Activated B cell treated with CpG ODN at 0.5 μM for 24 hours (primary cell): ENCODE data around the gene LCP2. TPM values are rescaled to one million over a fixed set of nuclear protein-coding genes. Genes with fewer than 3 reads are reported as not detected.

Experiments used
- ATAC-seq: fragments of 200-7000 bp; cut with Tn5 transposase; one replicate; pipeline ENCODE4 v1.10.0; 2021; ENCODE audit warnings: low read depth, mild to moderate bottlenecking, moderate library complexity
- CTCF ChIA-PET: fragments of 350-600 bp; sonication (Branson Sonifier 250); formaldehyde crosslinking; loops from one replicate; lab custom pipeline; 2021; ENCODE audit warnings: antibody characterized with exemption; lab: Charles Lee
- POLR2A ChIA-PET: fragments of 350-600 bp; sonication (Branson Sonifier 250); formaldehyde crosslinking; loops from one replicate; lab custom pipeline; 2021; ENCODE audit warnings: antibody characterized with exemption; lab: Charles Lee
- DNase-seq: peaks from one replicate; pipeline ENCODE4 v3.0.0; 2022
- H3K27ac Mint-ChIP-seq: one replicate; pipeline ENCODE4 v1.8.0; 2020; ENCODE audit warnings: mixed read lengths
- H3K27me3 Mint-ChIP-seq: one replicate; pipeline ENCODE4 v1.8.0; 2021; ENCODE audit warnings: mixed read lengths
- H3K36me3 Mint-ChIP-seq: one replicate; pipeline ENCODE4 v1.8.0; 2021; ENCODE audit warnings: low read depth, mixed read lengths
- H3K4me1 Mint-ChIP-seq: one replicate; pipeline ENCODE4 v1.8.0; 2021; ENCODE audit warnings: mixed read lengths
- H3K4me3 Mint-ChIP-seq: one replicate; pipeline ENCODE4 v1.8.0; 2020; ENCODE audit warnings: mild to moderate bottlenecking, mixed read lengths
- H3K9me3 Mint-ChIP-seq: one replicate; pipeline ENCODE4 v1.8.0; 2020; ENCODE audit warnings: mixed read lengths
- intact Hi-C: fragments of 100-400 bp; cut with micrococcal nuclease; formaldehyde crosslinking; loops from one replicate; pipeline ENCODE4 v1.15.1; 2024
- total RNA-seq: library from RNA; stranded (reverse); gene quantifications from 2 replicates; pipeline ENCODE4 v1.2.3, GENCODE V29; 2022
- TF ChIP-seq, protein P1 (sequence below): fragments of 200-600 bp; IDR thresholded peaks from one replicate; pipeline ENCODE4 v1.8.0; 2022; ENCODE audit warnings: antibody characterized with exemption, mild to moderate bottlenecking

The LCP2 gene
- total RNA-seq, 1 donor from 2014 or later = 8.5 TPM

DNA sequence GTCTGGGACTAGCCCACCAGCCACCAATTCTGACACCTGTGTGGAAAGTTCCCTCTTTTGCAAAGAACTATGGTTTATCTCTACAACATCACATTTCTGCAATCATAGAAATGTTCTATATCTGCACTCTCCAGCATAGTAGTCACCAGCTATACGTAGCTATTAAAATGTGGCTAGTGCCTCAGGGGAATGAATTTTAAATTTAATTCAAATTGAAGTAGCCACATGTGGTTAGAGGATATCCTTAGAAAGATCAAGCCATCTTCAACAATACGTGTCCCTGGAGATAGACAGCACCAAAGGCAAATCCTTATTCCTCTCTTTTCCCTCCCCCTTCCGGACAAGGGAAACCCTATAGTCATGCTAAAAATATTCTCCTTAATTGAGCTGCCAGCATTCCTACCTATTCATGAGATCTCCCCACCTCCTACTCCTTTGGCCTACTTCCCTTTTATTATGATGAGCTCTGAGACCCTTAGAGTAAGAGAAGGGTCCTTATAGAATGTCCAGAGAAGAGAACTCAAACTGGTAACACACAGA is 11.1 kb downstream of the LCP2 start:
- Mint-ChIP-seq H3K36me3 (peaks cover 29% of the 10 kb centered on the region), H3K4me1 (no peaks in the 10 kb centered on the region), H3K27ac (no peak overlapping the region), H3K4me3 (no peak overlapping the region), H3K27me3 (peaks cover 5% of the 10 kb centered on the region), H3K9me3 (peaks cover 18% of the 10 kb centered on the region)
- DNase-seq = no peak
- TF ChIP-seq, protein P1, sequence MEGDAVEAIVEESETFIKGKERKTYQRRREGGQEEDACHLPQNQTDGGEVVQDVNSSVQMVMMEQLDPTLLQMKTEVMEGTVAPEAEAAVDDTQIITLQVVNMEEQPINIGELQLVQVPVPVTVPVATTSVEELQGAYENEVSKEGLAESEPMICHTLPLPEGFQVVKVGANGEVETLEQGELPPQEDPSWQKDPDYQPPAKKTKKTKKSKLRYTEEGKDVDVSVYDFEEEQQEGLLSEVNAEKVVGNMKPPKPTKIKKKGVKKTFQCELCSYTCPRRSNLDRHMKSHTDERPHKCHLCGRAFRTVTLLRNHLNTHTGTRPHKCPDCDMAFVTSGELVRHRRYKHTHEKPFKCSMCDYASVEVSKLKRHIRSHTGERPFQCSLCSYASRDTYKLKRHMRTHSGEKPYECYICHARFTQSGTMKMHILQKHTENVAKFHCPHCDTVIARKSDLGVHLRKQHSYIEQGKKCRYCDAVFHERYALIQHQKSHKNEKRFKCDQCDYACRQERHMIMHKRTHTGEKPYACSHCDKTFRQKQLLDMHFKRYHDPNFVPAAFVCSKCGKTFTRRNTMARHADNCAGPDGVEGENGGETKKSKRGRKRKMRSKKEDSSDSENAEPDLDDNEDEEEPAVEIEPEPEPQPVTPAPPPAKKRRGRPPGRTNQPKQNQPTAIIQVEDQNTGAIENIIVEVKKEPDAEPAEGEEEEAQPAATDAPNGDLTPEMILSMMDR = no peak
- no peak for ATAC-seq
- ChIA-PET CTCF (interaction anchor here (1.0 kb wide), 1 partner anchor 52 kb away, joined by 3 read pairs; no protein-coding TSS in a partner anchor), POLR2A (interaction anchor here (1.0 to 1.5 kb wide), 3 partner anchors 11 to 22 kb away, joined by 3 to 4 read pairs (median 3); partner anchors contain the start of gene LCP2)
- intact Hi-C loops = no loop called here

DNA sequence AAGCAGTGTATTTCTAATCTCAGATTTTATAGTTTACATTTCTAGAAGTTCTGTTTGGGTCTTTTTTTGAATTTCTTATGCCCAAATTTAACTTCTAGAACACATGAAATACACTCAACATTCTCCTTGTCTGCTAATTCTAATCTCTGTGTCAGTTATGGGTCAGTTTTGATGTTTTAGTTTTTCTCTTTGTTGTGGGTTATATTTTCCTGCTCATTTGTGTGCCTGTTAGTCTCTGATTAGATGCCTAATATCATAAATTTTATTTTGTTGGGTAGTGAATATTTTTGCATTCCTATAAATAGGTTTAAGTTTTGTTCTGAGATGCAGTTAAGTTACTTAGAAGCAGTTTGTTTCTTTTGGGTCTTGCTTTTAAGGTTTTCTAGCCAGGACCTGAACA is 12.4 kb downstream of the LCP2 start:
- H3K27ac Mint-ChIP-seq = no peak overlapping the region
- peaks cover 29% of the 10 kb centered on the region for H3K36me3 Mint-ChIP-seq
- peaks cover 5% of the 10 kb centered on the region for H3K27me3 Mint-ChIP-seq
- TF ChIP-seq, protein P1 = no peak
- no peak for ATAC-seq
- no peak overlapping the region for H3K4me3 Mint-ChIP-seq
- POLR2A ChIA-PET = no interaction called here
- intact Hi-C loops = no loop called here
- no peak for DNase-seq
- peaks cover 2% of the 10 kb centered on the region for H3K4me1 Mint-ChIP-seq
- peaks cover 18% of the 10 kb centered on the region for H3K9me3 Mint-ChIP-seq
- CTCF ChIA-PET = no interaction called here

DNA sequence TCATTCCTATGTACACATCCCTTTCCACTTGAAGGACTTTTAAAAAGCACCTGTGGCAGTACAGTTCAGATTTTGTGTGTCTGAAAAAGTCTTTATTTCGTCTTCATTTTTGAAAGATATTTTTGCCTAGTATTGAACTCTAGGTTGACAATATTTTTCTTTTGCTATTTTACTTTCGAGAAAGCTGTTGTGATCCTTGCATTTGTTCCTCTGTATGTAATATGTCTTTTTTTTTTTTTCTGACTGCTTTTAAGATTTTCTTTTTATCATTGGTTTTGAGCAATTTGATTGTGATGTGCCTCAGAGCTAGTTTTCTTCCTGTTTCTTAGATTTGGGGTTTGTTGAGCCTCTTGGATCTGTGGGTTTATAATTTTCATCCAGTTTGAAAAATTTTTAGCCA is 13.3 kb downstream of the LCP2 start:
- H3K9me3 Mint-ChIP-seq = peaks cover 18% of the 10 kb centered on the region
- H3K4me1 Mint-ChIP-seq = peaks cover 12% of the 10 kb centered on the region

DNA sequence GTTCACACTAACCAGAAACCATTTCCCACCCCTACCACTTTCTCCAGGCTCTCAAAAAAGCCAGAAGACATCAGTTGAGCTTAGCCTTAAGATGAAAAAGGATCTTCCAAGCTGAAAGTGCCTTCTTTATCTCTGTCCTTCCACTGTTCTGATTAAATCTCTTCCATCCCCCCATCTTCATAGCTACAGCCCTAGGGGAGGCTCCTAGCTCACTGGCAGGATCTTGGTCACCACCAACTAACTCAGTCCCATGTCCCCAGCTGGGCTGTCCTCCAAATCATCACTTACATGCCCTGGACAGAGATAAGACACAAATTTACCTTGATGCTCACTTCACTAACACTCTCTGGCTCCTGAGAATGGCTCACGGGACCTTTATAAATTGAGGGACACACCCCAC is 14.3 kb downstream of the LCP2 start:
- ChIA-PET CTCF (interaction anchor here (1.0 to 1.7 kb wide), 4 partner anchors 8 to 55 kb away, joined by 3 to 8 read pairs (median 4); no protein-coding TSS in a partner anchor), POLR2A (interaction anchor here (0.7 to 1.8 kb wide), 3 partner anchors 10 to 48 kb away, joined by 4 to 11 read pairs (median 7); partner anchors contain the start of gene LCP2)
- intact Hi-C loops = no loop called here
- TF ChIP-seq, protein P1 = no peak
- H3K27ac Mint-ChIP-seq = no peak overlapping the region
- no peak for DNase-seq
- no peak overlapping the region for H3K4me3 Mint-ChIP-seq
- no peak for ATAC-seq
- peaks cover 2% of the 10 kb centered on the region for H3K27me3 Mint-ChIP-seq
- H3K36me3 Mint-ChIP-seq = peaks cover 23% of the 10 kb centered on the region
- peaks cover 21% of the 10 kb centered on the region for H3K4me1 Mint-ChIP-seq
- peaks cover 18% of the 10 kb centered on the region for H3K9me3 Mint-ChIP-seq

More for the DNA sequence above, 13.3 kb downstream of the LCP2 start:
- ATAC-seq (no peak), DNase-seq (no peak)
- POLR2A ChIA-PET = no interaction called here
- Mint-ChIP-seq H3K36me3 (peaks cover 26% of the 10 kb centered on the region), H3K27me3 (peaks cover 2% of the 10 kb centered on the region), H3K27ac (no peak overlapping the region), H3K4me3 (no peak overlapping the region)
- CTCF ChIA-PET = interaction anchor here (1.7 kb wide), 1 partner anchor 55 kb away, joined by 8 read pairs; no protein-coding TSS in a partner anchor
- intact Hi-C loops = no loop called here
- TF ChIP-seq, protein P1 = no peak

DNA sequence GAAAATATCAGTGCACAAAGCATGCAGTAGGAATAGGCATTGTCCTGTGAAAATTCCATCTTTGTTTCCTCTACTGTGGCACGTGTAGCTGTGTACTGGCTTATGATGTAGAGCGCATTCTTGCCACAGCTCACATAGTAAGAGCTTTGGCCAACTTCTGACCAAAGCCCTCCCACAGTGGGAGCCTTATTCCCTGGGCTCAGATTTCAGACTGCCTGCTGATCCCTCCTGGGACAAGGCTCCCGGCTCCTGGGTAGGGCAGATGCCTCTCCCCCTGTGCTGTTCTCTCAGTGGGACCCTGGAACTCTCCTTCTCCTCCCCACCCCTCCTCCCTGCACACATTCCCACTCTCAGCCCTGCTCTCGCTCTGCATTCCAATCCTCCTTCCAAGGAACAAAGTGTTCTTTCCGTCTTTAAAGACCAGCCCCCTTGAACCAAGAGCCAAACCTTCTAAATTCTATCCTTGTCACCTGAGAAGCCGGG is 17.5 kb downstream of the LCP2 start:
- ATAC-seq = no peak
- H3K4me3 Mint-ChIP-seq = no peak overlapping the region
- peaks cover 13% of the 10 kb centered on the region for H3K9me3 Mint-ChIP-seq
- peaks cover 11% of the 10 kb centered on the region for H3K36me3 Mint-ChIP-seq
- intact Hi-C loops = no loop called here
- no peak for DNase-seq
- POLR2A ChIA-PET = interaction anchor here (0.5 to 4.5 kb wide), 5 partner anchors 13 to 289 kb away, joined by 4 to 69 read pairs (median 17); partner anchors contain the start of gene LCP2
- no peaks in the 10 kb centered on the region for H3K27me3 Mint-ChIP-seq
- TF ChIP-seq, protein P1 = no peak
- CTCF ChIA-PET = interaction anchor here (1.3 to 15.7 kb wide), 3 partner anchors 13 to 60 kb away, joined by 5 to 289 read pairs (median 5); no protein-coding TSS in a partner anchor
- H3K4me1 Mint-ChIP-seq = peaks cover 51% of the 10 kb centered on the region
- peak overlapping the region; percentile 95 for H3K27ac Mint-ChIP-seq
